ENCODE results near the gene SCT. TPM values are rescaled to one million over a fixed set of nuclear protein-coding genes. Genes with fewer than 3 reads are reported as not detected.

SCT gene
- total RNA-seq, 4 donors from 2014 or later, result 12.6 TPM; not detected in 3

DNA sequence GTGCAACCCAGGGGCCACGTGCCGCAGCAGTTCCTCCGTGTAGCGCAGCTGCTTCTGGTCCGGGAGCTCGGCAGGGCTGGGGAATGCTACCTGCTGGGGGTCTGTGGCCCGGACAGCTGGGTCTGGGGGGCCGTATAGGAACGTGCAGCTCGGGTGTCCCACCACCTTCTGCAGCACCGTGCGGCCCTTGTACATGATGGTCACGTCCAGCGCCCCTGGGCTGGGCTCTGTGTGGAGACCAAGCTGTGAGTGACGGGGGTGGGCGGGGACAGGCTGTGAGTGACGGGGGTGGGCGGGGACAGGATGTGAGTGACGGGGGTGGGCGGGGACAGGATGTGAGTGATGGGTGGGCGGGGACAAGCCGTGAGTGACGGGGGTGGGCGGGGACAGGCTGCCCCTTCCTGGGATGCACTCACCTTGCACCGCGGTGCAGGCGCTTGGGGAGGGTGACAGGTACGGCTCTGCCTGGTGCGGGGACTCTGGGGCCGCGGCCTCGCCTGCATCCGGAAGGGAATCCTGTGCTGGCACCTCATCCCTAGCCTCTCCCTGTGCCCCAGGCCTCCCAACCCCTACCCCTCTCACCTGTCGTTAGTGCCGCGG, 13.5 kb downstream of the SCT start:
- H3K27me3 ChIP-seq, result no peaks in the 10 kb centered on the region
- peak overlapping the region; percentile 94 to 96 (median 95) for H3K27ac ChIP-seq
- H3K36me3 ChIP-seq, result peaks cover 0 to 53% (median 3%) of the 10 kb centered on the region in 3 donors
- no peaks in the 10 kb centered on the region for H3K9me3 ChIP-seq
- DNase-seq, result peak; percentile 89 to 97 (median 95)
- peaks cover 10 to 53% (median 23%) of the 10 kb centered on the region in 4 donors for H3K4me1 ChIP-seq
- peak overlapping the region in 3 of 4 donors; percentile 15 to 79 (median 67) for H3K4me3 ChIP-seq
- TF ChIP-seq, protein P1, sequence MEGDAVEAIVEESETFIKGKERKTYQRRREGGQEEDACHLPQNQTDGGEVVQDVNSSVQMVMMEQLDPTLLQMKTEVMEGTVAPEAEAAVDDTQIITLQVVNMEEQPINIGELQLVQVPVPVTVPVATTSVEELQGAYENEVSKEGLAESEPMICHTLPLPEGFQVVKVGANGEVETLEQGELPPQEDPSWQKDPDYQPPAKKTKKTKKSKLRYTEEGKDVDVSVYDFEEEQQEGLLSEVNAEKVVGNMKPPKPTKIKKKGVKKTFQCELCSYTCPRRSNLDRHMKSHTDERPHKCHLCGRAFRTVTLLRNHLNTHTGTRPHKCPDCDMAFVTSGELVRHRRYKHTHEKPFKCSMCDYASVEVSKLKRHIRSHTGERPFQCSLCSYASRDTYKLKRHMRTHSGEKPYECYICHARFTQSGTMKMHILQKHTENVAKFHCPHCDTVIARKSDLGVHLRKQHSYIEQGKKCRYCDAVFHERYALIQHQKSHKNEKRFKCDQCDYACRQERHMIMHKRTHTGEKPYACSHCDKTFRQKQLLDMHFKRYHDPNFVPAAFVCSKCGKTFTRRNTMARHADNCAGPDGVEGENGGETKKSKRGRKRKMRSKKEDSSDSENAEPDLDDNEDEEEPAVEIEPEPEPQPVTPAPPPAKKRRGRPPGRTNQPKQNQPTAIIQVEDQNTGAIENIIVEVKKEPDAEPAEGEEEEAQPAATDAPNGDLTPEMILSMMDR (IDR thresholded peaks at IDR 0.05), result no peak
- TF ChIP-seq POLR2A (IDR thresholded peaks at IDR 0.05), result peak; percentile 39 to 50

- H3K27me3 ChIP-seq, result no peaks in the 10 kb centered on the region
- H3K9me3 ChIP-seq, result no peaks in the 10 kb centered on the region
- peaks cover 0 to 55% (median 3%) of the 10 kb centered on the region in 3 donors for H3K36me3 ChIP-seq
- TF ChIP-seq POLR2A (IDR thresholded peaks at IDR 0.05), result no peak
- TF ChIP-seq, protein P1 (IDR thresholded peaks at IDR 0.05), result no peak
- H3K27ac ChIP-seq, result peak overlapping the region; percentile 69 to 96 (median 94)
- DNase-seq, result no peak
- H3K4me3 ChIP-seq, result no peak overlapping the region
- H3K4me1 ChIP-seq, result peaks cover 10 to 53% (median 23%) of the 10 kb centered on the region in 4 donors
Measured at GRCh38 chr11:612961-613300, 14.1 kb downstream of the SCT start.

GRCh38 chr11:612201-612960, 14.6 kb downstream of the SCT start:
- peaks cover 0 to 60% (median 3%) of the 10 kb centered on the region in 3 donors for H3K36me3 ChIP-seq
- peak in 2 of 3 donors; percentile 86 to 89 for DNase-seq
- peak overlapping the region; percentile 69 to 96 (median 94) for H3K27ac ChIP-seq
- no peaks in the 10 kb centered on the region for H3K27me3 ChIP-seq
- H3K9me3 ChIP-seq, result no peaks in the 10 kb centered on the region
- TF ChIP-seq POLR2A (IDR thresholded peaks at IDR 0.05), result no peak
- TF ChIP-seq, protein P1 (IDR thresholded peaks at IDR 0.05), result peak in 4 of 6 experiments; percentile 15 to 80 (median 69)
- H3K4me1 ChIP-seq, result peaks cover 10 to 53% (median 23%) of the 10 kb centered on the region in 4 donors
- no peak overlapping the region for H3K4me3 ChIP-seq

- H3K9me3 ChIP-seq, result no peaks in the 10 kb centered on the region
- no peak for TF ChIP-seq POLR2A (IDR thresholded peaks at IDR 0.05)
- TF ChIP-seq, protein P1 (IDR thresholded peaks at IDR 0.05), result no peak
- no peak overlapping the region for H3K4me3 ChIP-seq
- DNase-seq, result peak in 1 of 3 donors; percentile 46
- H3K27ac ChIP-seq, result peak overlapping the region in 3 of 4 donors; percentile 69 to 95 (median 94)
- H3K27me3 ChIP-seq, result no peaks in the 10 kb centered on the region
- H3K4me1 ChIP-seq, result peaks cover 10 to 46% (median 21%) of the 10 kb centered on the region in 4 donors
- H3K36me3 ChIP-seq, result peaks cover 0 to 71% (median 3%) of the 10 kb centered on the region in 3 donors
Measured at GRCh38 chr11:611001-611996, 15.7 kb downstream of the SCT start.

Data from Peyer's patch (tissue), 4 donors.